ENCODE results near the gene POMT2. TPM values are rescaled to one million over a fixed set of nuclear protein-coding genes. Genes with fewer than 3 reads are reported as not detected.

The POMT2 gene
- total RNA-seq, 1 donor from 2014 or later = 46.1 TPM

DNA sequence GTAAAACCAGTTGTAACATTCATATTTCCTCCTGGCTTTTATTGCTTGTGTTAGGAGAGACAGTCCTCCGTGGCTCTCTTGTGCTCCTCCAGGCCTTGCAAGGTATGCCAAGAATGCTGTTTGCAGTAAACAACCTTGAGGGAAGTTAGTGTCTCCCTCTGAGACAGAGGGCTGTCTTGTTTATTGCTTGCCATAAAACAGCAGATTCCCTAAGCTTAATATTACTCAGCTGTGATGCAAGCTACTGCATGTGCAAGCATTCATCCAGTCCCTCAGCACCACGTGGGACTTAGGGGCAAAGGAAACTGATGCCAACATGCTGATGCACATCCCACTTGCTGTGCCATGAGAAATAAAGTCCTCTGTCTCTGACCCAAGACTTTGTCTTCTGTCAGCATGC is 6.6 kb downstream of the POMT2 start:
- TF ChIP-seq CTCF (IDR thresholded peaks at IDR 0.05; ENCODE audit: unreplicated experiment) = no peak
- Mint-ChIP-seq H3K4me3 (no peak overlapping the region), H3K36me3 (peaks cover 2% of the 10 kb centered on the region), H3K9me3 (no peaks in the 10 kb centered on the region), H3K4me1 (peaks cover 38% of the 10 kb centered on the region), H3K27ac (peak overlapping the region; percentile 92), H3K27me3 (ENCODE audit: low read depth) (no peaks in the 10 kb centered on the region)
- DNase-seq (ENCODE audit: low spot score in 2 of 2, unreplicated experiment in 2 of 2) = no peak

GRCh38 chr14:77313371-77313770 is 7.3 kb downstream of the POMT2 start:
- no peak overlapping the region for H3K4me3 Mint-ChIP-seq
- peaks cover 38% of the 10 kb centered on the region for H3K4me1 Mint-ChIP-seq
- DNase-seq (ENCODE audit: low spot score in 2 of 2, unreplicated experiment in 2 of 2) = no peak
- H3K27ac Mint-ChIP-seq = peak overlapping the region; percentile 92
- H3K36me3 Mint-ChIP-seq = peaks cover 2% of the 10 kb centered on the region
- no peaks in the 10 kb centered on the region for H3K27me3 Mint-ChIP-seq (ENCODE audit: low read depth)
- no peak for TF ChIP-seq CTCF (IDR thresholded peaks at IDR 0.05; ENCODE audit: unreplicated experiment)
- no peaks in the 10 kb centered on the region for H3K9me3 Mint-ChIP-seq

DNA sequence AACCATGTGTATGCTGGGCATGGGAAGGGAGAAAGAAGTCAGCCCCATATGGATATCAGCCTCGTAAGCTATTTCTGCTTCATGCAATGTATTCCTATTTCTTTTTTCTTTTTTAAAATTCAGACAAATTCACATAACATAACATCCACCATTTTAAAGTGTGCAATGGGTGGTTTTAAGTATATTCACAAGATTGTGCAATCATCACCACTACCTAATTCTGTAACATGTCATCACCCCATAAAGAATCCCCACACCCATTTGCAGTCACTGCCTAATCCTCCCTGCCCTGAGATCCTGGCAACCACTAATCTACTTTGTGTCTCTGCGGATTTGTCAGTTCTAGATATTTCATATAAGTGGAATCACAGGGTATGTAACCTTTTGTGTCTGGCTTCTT is 9.5 kb downstream of the POMT2 start:
- Mint-ChIP-seq H3K27me3 (ENCODE audit: low read depth) (no peaks in the 10 kb centered on the region), H3K36me3 (peaks cover 2% of the 10 kb centered on the region), H3K4me1 (peaks cover 47% of the 10 kb centered on the region), H3K9me3 (no peaks in the 10 kb centered on the region), H3K4me3 (no peak overlapping the region), H3K27ac (no peak overlapping the region)
- TF ChIP-seq CTCF (IDR thresholded peaks at IDR 0.05; ENCODE audit: unreplicated experiment) = no peak
- no peak for DNase-seq (ENCODE audit: low spot score in 2 of 2, unreplicated experiment in 2 of 2)

DNA sequence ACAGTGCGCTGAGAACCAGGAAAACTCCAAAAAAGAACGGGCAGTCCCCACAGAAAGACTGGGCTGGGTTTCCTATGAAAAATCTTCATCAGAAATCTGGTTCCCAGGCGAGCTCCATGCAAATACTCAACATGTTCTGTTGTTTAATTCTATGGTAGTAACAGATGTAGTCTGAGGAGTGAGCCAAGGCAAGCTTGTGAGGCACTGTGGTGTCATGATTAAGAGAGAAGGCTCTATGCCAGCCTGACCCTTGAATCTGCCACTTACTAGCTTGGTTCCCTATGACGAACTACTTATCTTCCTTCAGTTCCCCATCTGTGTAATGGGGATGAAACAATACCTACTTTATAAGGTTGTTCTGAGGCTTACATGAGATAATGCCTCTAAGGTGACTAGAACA is 10.7 kb downstream of the POMT2 start:
- Mint-ChIP-seq H3K9me3 (no peaks in the 10 kb centered on the region), H3K27me3 (ENCODE audit: low read depth) (no peaks in the 10 kb centered on the region), H3K36me3 (peaks cover 5% of the 10 kb centered on the region), H3K4me3 (no peak overlapping the region), H3K4me1 (peaks cover 42% of the 10 kb centered on the region), H3K27ac (no peak overlapping the region)
- TF ChIP-seq CTCF (IDR thresholded peaks at IDR 0.05; ENCODE audit: unreplicated experiment) = no peak
- no peak for DNase-seq (ENCODE audit: low spot score in 2 of 2, unreplicated experiment in 2 of 2)

- H3K27me3 Mint-ChIP-seq (ENCODE audit: low read depth) = no peaks in the 10 kb centered on the region
- DNase-seq (ENCODE audit: low spot score in 2 of 2, unreplicated experiment in 2 of 2) = no peak
- H3K27ac Mint-ChIP-seq = no peak overlapping the region
- H3K4me3 Mint-ChIP-seq = no peak overlapping the region
- TF ChIP-seq CTCF (IDR thresholded peaks at IDR 0.05; ENCODE audit: unreplicated experiment) = no peak
- peaks cover 6% of the 10 kb centered on the region for H3K36me3 Mint-ChIP-seq
- H3K9me3 Mint-ChIP-seq = no peaks in the 10 kb centered on the region
- H3K4me1 Mint-ChIP-seq = peaks cover 35% of the 10 kb centered on the region
Observed at GRCh38 chr14:77309131-77309530, 11.6 kb downstream of the POMT2 start.

DNA sequence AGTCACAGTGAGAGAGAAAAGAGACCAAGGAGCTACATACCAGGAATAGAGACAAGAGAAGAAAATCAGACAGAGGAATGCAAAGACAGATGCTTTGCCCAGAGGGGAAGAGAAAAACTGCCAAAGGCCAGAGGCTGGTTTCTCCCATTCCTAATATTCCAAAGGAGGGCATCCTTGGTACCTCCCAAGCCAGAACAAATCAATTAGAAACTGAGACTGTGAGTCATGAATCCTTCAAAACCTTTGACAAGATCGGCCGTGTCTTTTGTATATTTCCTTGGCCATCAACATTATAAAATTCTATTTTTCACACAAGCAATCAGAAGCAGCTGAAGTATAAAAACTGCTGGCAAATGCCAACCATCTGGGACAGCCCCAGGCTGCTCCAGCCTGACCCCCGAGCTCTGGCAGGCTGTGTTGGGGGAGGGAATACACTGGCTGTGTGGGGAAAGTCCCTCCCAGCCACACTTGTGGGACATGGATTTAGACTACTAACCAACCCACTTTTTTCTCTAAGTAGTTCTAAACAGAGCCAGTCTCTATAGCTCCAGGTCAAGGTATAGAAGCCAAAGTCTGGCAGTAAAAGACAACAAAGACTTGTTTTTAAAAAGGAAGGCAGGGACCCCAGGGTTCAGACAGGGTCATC is 13.7 kb downstream of the POMT2 start:
- H3K4me1 Mint-ChIP-seq = peaks cover 18% of the 10 kb centered on the region
- peaks cover 11% of the 10 kb centered on the region for H3K36me3 Mint-ChIP-seq
- H3K9me3 Mint-ChIP-seq = no peaks in the 10 kb centered on the region
- peak overlapping the region; percentile 91 for H3K27ac Mint-ChIP-seq
- H3K4me3 Mint-ChIP-seq = no peak overlapping the region
- TF ChIP-seq CTCF (IDR thresholded peaks at IDR 0.05; ENCODE audit: unreplicated experiment) = no peak
- no peaks in the 10 kb centered on the region for H3K27me3 Mint-ChIP-seq (ENCODE audit: low read depth)
- no peak for DNase-seq (ENCODE audit: low spot score in 2 of 2, unreplicated experiment in 2 of 2)

Measured in mesothelial cell of epicardium (in vitro differentiated cells).